GM21381 (cell line): ENCODE data around the gene BCAT1.
A peak's percentile ranks its signal among the peaks of the same experiment; 100 is the strongest.
"Not testable (repeated sequence)": the region's sequence is repeated elsewhere in the genome, so short reads cannot be mapped to it uniquely, and the experiment has no call there.

Source experiments
- ATAC-seq: cut with Tn5 transposase; IDR thresholded peaks from one replicate; pipeline ENCODE4 v1.9.1; 2021; ENCODE audit warnings: mild to moderate bottlenecking, moderate library complexity; ENCODE audit not compliant: unreplicated experiment

Gene BCAT1

DNA sequence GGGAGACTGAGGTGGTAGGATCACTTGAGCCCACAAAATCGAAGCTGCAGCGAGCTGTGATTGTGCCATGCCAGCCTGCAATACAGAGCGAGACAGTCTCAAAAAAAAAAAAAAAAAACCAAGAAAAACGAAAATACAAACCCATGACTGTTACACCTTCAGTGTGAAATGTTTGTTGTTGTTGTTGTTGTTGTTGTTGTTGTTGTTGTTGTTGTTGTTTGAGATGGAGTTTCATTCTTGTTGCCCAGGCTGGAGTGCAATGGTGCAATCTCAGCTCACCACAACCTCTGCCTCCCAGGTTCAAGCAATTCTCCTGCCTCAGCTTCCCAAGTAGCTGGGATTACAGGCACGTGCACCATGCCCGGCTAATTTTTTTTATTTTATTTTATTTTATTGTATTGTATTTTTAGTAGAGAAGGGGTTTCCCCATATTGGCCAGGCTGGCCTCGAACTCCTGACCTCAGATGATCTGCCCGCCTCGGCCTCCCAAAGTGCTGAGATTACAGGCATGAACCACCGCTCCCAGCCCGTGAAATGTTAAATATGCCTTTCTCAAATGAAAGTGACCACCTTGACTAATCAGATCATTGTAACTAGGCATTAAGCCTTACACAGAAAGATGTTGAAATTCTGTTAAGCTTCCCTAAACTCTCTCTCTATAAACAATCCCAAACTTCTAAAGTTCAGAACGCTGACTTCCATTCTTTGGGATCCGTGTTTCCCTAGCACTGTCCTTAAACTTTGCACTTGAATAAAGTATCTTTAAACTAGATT is 20.2 kb downstream of the BCAT1 start:
- ATAC-seq: not testable (repeated sequence)

DNA sequence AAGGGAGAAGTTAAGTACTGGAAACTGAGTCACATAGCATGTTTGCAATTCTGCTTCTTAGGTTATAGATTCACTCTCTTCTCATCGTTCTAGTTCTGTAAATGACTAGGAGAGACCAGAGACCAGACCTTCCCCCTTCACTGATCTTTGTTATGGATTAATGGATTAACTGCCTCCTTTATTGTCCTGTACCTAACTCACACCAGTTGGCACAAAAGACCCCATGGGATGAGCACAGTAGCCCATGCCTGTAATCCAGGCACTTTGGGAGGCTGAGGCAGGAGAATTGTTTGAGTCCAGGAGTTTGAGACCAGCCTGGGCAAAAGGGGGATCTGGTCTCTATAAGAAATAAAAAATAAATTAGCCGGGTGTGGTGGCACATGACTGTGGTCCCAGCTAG is 20.8 kb downstream of the BCAT1 start:
- no peak for ATAC-seq

DNA sequence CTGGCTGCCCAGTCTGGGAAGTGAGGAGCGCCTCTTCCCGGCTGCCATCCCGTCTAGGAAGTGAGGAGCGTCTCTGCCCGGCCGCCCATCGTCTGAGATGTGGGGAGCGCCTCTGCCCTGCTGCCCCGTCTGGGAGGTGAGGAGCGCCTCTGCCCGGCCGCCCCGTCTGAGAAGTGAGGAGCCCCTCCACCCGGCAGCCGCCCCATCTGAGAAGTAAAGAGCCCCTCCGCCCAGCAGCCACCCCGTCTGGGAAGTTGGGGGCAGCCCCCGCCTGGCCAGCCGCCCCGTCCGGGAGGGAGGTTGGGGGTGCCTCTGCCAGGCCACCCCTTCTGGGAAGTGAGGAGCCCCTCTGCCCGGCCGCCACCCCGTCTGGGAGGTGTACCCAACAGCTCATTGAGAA is 22.8 kb downstream of the BCAT1 start:
- not testable (repeated sequence) for ATAC-seq

DNA sequence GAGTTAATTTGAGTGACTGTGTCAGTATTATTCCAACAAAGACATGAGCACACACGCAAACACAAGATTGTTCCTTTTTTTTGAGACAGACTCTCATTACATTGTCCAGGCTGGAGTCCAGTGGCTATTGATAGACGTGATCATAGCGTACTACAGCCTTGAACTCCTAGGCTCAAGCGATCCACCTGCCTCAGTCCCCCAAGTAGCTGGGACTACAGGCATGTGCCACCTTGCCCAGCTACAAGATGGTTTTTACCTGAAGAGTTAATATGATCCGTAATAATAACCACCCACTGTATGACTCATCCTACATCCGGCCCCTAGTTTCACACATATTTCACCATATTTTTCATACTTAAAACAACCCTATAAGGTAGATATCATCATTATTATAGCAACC is 26.8 kb downstream of the BCAT1 start:
- no peak for ATAC-seq

DNA sequence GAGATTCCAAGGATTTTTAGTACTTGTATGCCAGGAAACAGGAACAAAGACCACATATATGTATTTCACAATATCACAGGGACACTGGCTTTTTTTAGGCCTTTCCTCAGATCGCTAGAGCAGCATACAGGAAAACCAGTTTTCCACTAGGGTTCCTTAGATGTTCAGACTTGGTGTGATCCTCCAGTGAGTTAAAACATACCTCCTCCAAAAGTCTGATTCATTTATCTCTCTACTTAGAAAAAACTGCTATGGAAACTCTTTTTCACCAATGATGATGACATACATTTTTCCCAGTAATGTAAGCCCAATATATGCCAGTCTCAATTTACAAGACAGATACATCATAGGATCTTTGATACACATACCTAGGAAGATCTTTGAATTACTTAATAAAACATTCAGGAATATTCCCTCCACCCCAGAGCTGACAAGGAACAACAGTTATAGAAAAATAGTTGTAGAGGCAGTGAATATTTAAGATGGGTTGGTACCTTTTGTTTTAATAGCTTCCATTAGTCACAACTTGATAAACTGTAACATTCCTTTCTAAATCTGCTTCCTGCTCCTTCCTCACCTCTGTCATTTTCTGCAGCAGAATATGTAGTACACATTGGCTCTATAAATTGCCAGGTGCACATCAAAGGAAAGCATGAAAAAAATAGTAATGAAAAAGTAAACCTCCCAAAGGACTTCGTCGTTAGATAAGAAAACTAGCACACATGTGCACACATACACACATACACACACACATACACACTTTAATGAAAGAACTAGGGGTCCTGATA is 27.5 kb downstream of the BCAT1 start:
- ATAC-seq: no peak

DNA sequence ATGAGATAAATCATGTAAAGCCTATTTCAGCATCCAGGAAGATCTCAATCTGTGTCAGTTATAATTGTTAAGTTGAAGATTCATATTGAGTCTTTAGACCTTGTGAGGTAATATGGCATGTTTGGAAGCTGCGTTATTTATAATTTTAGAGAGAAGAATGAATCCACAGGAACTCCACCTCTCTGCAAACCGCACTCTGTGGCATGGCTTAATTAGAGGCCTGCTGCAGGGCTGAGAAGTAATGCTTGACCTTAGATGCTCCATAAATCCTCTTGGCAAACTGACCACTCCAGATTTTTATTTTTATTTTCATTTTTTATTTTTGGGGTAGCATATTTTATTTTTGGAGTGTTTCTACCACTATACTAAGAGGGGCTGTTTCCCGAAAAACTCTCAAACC is 28.8 kb downstream of the BCAT1 start:
- no peak for ATAC-seq

DNA sequence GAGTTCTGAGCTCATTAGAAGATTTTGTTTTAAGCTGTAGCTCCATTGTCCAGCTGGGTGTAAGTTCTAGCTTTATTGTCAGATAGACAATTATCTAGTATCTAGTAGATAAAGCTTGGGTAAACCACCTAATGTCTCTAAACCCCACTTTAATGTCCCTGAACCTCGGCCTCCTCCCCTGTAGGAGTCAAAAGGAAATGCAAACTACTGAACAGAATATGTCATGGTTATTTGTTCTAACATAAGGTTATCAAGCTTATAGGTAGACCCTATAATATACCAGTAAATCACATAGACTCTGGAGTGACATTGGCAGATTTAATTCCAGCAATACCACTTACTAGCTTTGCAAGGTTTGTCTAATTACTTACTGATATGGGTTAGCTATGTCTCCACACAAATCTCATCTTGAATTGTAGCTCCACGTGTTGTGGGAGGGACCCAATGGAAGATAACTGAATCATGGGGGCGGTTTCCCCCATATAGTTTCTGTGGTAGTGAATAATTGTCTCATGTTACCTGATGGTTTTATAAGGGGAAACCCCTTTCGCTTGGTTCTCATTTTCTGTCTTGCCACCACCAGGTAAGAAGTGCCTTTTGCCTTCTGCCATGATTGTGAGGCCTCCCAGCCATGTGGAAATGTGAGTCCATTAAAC is 29.4 kb downstream of the BCAT1 start:
- ATAC-seq: no peak

DNA sequence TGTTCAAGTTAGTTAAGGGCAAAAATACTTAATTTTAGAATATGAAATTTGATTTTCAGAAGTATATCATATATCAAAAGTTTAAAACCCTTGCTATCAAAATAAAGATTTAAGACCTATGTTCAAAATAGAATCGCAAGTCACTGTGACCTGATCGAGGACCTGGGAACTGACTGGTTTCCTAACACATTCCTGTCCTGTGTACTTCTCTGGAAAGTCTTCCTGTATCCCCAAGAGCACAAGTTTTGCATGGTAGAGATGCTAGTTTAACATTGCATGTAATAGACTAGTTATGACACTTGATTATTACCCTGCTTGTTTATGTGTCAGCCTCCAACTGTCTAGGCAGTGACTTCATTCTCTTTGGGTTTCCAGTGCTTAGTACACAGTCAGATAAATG is 30.3 kb downstream of the BCAT1 start:
- ATAC-seq: no peak

DNA sequence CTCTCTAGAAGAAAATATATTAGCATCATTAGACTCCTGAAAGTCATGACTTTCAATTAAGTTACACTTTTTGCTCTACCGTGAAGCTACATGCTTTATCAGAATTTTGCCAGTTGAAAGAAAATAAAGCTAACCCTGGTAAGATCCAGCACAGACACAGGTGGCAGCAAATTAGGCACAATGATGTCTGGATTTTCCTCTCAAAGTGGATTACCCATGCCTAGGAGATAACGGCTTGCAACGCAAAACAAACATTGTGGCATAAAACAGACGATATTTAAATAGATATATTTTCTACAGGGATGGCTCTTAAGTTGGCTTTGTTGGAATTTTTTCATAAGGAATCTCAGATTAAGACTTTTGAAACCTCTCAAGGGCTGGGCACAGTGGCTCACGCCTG is 33.4 kb downstream of the BCAT1 start:
- ATAC-seq: no peak

DNA sequence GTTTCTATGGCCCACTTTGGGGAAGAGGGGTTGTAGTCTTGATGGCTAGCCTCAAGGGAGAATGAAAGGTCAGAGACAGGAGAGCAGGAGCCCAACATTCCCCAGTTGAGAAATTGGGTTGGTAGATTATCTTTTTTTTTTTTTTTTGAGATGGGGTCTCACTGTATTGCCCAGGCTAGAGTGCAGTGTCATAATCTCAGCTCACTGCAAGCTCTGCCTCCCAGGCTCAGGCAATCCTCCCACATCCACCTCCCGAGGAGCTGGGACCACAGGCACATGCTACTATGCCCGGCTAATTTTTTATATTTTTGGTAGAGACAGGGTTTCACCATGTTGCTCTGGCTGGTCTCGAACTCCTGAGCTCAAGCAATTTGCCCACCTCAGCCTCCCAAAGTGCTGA is 34.9 kb downstream of the BCAT1 start:
- ATAC-seq: no peak

DNA sequence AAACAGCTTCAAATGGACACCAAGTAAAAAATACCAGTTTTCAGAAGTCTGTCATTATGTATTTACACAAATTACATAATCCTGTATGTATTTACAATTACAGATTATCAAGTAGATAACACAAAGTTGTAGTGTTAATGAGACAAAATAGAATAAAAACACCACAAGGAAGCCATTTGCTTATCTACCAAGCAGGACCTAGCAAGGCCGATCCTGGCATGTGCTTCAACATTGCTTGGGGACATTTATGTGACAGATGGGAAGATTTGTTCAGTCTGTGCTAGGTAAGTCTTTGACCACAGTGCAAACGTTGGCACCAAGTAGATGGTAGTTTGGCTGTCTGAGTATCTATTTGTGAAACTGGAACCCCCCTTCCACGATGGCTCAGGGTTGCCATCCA is 35.8 kb downstream of the BCAT1 start:
- no peak for ATAC-seq

DNA sequence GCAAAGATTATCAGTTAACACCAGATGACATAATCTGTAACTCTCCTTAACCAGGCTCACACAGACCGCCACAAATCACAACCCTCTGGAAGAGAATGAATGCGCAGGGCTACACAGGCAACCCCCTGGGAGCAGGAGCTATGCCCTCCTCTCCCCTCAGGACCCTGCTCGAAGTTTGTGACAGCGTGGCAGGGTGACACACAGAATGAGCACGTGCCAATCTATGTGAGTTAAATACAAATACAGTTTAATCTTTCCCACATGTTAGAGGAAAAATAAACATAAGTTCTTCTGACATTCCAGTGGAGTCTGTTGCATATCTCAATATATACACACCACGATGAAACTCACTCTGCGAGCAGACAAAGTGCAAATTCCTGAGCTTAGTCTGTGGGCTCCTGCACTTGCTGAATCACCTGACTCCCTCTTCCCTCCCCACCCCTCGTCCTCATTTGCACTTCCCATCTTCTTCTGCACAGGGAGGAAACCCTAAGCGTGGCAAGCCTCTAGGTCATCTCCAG is 37.6 kb downstream of the BCAT1 start:
- no peak for ATAC-seq

DNA sequence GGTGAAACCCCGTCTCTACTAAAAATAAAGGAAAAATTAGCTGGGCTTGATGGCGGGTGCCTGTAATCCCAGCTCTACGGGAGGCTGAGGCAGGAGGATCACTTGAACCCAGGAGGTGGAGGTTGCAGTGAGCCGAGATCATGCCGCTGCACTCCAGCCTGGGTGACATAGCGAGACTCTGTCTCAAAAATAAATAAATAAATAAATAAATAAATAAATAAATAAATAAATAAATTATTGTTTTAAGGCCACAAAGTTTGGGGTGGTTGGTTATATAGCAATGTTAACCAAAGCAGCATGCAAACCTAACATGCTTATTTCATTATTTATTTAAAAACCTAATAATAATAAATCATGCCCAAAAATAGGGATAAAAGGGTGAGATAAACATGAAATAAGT is 38.7 kb downstream of the BCAT1 start:
- not testable (repeated sequence) for ATAC-seq

DNA sequence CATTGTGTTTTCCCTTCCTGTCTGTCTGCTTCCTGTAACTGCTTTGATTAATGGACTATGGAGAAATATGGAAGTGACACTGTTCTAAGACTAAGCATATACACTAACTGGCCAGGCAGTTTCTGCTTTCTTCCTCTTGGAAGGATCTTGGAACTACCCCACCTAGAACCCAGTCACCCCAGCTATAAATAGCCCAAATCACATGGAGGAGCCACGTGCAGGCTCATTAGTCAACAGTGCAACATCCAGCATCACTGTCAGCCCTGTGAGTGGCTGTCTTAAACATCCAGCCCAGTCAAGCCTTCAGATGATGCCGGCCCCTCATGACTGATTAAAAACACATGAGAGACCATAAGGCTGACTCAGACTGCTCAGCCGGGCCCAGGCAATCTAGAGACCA is 39.2 kb downstream of the BCAT1 start:
- ATAC-seq: no peak

DNA sequence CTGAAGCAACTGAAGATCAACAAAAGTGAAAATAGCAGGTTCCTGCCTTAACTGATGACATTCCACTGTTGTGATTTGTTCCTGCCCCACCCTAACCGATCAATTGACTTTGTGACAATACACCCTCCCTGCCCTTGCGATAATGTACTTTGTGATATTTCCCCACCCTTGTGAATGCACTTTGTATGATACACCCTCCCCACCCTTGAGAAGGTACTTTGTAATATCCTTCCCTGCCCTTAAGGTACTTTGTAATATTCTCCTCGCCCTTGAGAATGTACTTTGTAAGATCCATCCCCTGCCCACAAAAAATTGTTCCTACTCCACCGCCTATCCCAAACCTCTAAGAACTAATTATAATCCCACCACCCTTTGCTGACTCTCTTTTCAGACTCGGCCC is 41.4 kb downstream of the BCAT1 start:
- ATAC-seq: no peak

DNA sequence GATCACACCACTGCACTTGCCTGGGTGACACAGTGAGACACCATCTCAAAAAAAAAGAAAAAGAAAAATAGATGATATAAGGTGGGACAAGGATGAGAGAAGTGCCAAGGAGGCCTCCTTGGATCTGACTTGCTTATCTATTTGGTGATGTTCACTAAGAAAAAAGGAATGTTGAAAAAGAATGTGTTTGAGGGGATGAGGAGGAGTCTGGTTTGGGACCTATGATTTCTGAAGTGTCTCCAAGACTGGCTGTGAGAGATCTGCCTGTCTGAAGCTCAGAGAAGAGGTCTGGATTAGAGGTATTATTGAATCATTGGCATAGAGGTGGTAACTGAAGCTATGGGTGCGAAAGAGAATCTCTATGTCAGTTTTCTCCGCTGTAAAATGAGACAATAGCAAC is 42.8 kb downstream of the BCAT1 start:
- ATAC-seq: no peak

DNA sequence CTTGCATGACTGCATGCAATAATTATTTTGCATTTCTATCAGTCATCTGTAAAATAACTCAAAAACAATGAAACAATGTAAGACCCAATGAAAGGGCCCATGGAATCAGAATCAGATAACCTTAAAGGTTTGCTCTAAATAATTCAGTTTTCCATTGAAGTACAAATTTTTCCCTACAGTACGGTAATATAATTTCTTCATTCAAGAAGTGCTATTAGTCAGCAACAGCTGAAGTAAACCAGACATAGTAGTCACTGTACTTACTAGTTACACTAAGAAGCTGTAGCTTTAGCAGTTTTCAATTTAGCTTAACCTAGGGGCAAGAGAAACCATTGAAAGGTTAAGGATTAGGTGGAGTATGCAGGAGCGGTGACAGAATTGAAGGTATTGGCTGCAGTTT is 43.5 kb downstream of the BCAT1 start:
- ATAC-seq: no peak

DNA sequence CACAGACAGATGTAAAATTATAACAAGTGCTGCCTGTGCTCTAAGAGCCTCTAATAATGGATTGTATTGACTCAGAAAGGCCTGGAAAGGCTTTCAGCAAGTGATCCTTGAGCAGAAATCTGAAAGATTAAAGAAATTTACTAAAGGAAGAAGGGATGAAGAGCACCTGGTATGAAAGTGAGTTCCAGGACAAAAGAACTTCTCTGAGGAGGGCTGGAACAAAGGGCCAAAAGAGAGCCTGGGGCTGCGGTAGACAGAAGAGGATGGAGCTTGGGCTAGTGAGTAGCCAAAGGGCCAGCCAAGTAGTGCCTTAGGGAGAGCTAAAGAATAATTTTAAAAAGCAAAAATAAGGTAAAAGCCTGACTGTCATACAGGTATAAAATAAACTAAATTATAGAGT is 44.0 kb downstream of the BCAT1 start:
- ATAC-seq: no peak

DNA sequence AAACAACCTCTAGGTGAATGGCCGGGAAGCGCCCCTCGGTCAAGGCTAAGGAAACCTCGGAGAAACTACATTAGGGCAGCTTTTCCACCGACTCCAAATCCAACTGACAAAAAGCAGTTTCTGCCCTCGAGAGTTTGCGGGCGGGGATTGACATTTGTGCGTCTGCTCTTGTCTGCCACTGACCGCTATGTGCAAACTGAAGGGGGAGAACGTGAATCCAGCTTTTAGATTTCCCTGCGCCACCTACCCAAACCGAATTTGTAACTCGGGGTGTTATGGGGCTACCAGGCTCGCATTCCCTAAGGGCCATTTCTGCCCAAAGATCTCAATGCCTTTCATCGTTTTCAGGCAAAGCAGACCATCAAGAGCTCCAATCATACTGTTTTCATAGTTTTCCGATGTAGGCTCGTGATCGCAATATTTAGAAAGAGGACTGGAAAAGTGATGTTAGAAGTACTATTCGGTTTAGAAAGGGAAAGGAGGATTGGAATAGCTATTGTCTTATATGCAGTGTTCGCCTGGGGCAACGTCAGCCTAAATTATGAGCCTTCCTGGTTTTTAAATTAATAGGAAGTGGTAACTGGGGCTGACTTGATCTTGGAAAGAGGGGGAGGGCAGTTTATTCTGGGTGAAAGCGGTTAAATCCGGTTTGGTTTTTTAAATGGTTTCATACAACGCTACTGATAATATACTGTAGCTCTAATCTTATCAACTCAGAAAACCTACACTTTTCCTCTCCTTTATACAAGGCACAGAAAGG is 45.4 kb downstream of the BCAT1 start:
- peak; percentile 4 for ATAC-seq

DNA sequence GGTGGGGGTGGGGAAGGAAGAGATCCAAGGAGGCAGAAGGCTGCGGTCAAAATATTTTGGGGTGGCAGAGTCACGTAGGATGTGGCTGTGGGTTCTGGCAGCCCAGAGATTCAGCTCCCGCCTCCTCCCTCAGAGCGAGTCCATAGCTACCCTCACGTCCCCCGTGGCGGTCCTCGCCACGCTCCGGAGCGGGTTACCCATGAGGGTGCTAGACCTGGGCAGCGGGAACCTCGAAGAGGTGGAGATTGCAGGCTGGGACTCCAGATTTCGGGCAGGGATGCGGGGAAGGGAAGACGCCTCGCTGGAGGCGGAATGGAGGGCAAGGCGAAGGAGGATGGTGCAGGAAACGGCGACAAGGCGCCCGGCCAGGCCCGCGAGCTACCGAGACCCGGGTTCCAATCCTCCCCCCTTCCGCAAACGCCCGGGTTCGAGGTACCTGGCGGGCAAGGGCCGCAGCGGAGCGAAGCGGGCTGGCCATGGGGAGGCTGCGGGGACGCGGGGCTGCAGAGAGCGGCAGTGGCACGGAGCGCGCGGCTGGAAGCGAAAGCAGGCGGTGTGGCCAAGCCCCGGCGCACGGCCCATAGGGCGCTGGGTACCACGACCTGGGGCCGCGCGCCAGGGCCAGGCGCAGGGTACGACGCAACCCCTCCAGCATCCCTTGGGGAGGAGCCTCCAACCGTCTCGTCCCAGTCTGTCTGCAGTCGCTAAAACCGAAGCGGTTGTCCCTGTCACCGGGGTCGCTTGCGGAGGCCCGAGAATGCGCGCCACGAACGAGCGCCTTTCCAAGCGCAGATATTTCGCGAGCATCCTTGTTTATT is 46.2 kb downstream of the BCAT1 start:
- ATAC-seq: peak; percentile 37
